HEK293T (cell line): Measurements from ENCODE around the gene PLA2R1.
A peak's percentile ranks its signal among the peaks of the same experiment; 100 is the strongest.

Experiments used
- CTCF ChIA-PET: fragments of 350-600 bp; formaldehyde crosslinking; extraction: SDS; loops from one replicate; lab custom pipeline; 2021; ENCODE audit warnings: antibody characterized with exemption, inconsistent platforms; lab: Yijun Ruan, JAX
- POLR2A ChIA-PET: fragments of 350-600 bp; formaldehyde crosslinking; extraction: SDS; loops from one replicate; lab custom pipeline; 2020; ENCODE audit warnings: antibody characterized with exemption, inconsistent platforms; lab: Yijun Ruan, JAX
- DNase-seq: peaks from one replicate; pipeline ENCODE4 v3.0.0; 2012; ENCODE audit warnings: mixed read lengths; ENCODE audit errors: extremely low spot score
- ARNT ChIP-seq: fragments of 450-650 bp; IDR thresholded peaks from 2 replicates; pipeline ENCODE4 v1.6.1; 2017; ENCODE audit warnings: mild to moderate bottlenecking
- BHLHE40 ChIP-seq: fragments of 450-650 bp; IDR thresholded peaks from 2 replicates; pipeline ENCODE4 v1.6.1; 2016; ENCODE audit warnings: mild to moderate bottlenecking, moderate library complexity, borderline replicate concordance
- CTBP1 ChIP-seq: fragments of 450-650 bp; IDR thresholded peaks from 2 replicates; pipeline ENCODE4 v1.6.1; 2016; ENCODE audit warnings: borderline replicate concordance
- ELF4 ChIP-seq: fragments of 450-650 bp; IDR thresholded peaks from 2 replicates; pipeline ENCODE4 v1.6.1; 2017; ENCODE audit warnings: antibody characterized with exemption
- FOXA1 ChIP-seq: fragments of 450-650 bp; IDR thresholded peaks from 2 replicates; pipeline ENCODE4 v1.6.1; 2016; ENCODE audit warnings: mild to moderate bottlenecking
- FOXK2 ChIP-seq: fragments of 450-650 bp; IDR thresholded peaks from 2 replicates; pipeline ENCODE4 v1.6.1; 2016; ENCODE audit warnings: mild to moderate bottlenecking
- FOXM1 ChIP-seq: fragments of 450-650 bp; IDR thresholded peaks from 2 replicates; pipeline ENCODE4 v1.6.1; 2017; ENCODE audit warnings: mild to moderate bottlenecking, borderline replicate concordance
- HDGF ChIP-seq: fragments of 450-650 bp; IDR thresholded peaks from 2 replicates; pipeline ENCODE4 v1.6.1; 2017; ENCODE audit warnings: antibody characterized with exemption, borderline replicate concordance
- L3MBTL2 ChIP-seq: fragments of 450-650 bp; conservative IDR thresholded peaks from 2 replicates; pipeline ENCODE4 v1.6.1; 2016; ENCODE audit warnings: mild to moderate bottlenecking
- LEF1 ChIP-seq: fragments of 450-650 bp; IDR thresholded peaks from 2 replicates; pipeline ENCODE4 v1.6.1; 2017; ENCODE audit warnings: mild to moderate bottlenecking, borderline replicate concordance
- NFRKB ChIP-seq: fragments of 450-650 bp; IDR thresholded peaks from 2 replicates; pipeline ENCODE4 v1.6.1; 2016; ENCODE audit warnings: mild to moderate bottlenecking, moderate library complexity
- PKNOX1 ChIP-seq: fragments of 450-650 bp; IDR thresholded peaks from 2 replicates; pipeline ENCODE4 v1.6.1; 2016
- SP1 ChIP-seq: fragments of 450-650 bp; IDR thresholded peaks from 2 replicates; pipeline ENCODE4 v1.6.1; 2017
- SUZ12 ChIP-seq: fragments of 450-650 bp; IDR thresholded peaks from 2 replicates; pipeline ENCODE4 v1.6.1; 2016; ENCODE audit warnings: mild to moderate bottlenecking
- TARDBP ChIP-seq: fragments of 450-650 bp; IDR thresholded peaks from 2 replicates; pipeline ENCODE4 v1.6.1; 2016
- ZNF384 ChIP-seq: fragments of 450-650 bp; IDR thresholded peaks from 2 replicates; pipeline ENCODE4 v1.6.1; 2016

Gene PLA2R1

GRCh38 chr2:160062292-160063005, at the start of gene PLA2R1:
PLA2R1 (minus strand) TSS chr2:160062615; CDS start chr2:160062403, 212 bp downstream.
- TF ChIP-seq ARNT (no peak), L3MBTL2 (no peak), ZNF384 (no peak), SUZ12 (no peak), BHLHE40 (no peak)
- POLR2A ChIA-PET = no interaction called here
- CTCF ChIA-PET = no interaction called here

GRCh38 chr2:160110674-160111239, 48.3 kb upstream of the PLA2R1 start:
- POLR2A ChIA-PET = no interaction called here
- TF ChIP-seq FOXK2 (no peak), ZNF384 (no peak), FOXM1 (no peak), ARNT (no peak), PKNOX1 (no peak), L3MBTL2 (no peak), HDGF (no peak), SUZ12 (no peak), BHLHE40 (no peak)
- CTCF ChIA-PET = interaction anchor here (0.5 to 1.3 kb wide), 6 partner anchors 19 to 883 kb away, joined by 3 to 5 read pairs (median 3); no protein-coding TSS in a partner anchor
- no peak for DNase-seq

More at GRCh38 chr2:160062292-160063005, at the start of gene PLA2R1:
- no peak for DNase-seq

- POLR2A ChIA-PET = no interaction called here
- peak; percentile 72 for DNase-seq
- CTCF ChIA-PET = interaction anchor here (0.5 to 1.3 kb wide), 7 partner anchors 19 to 883 kb away, joined by 3 to 5 read pairs (median 3); no protein-coding TSS in a partner anchor
- TF ChIP-seq SUZ12 (no peak), NFRKB (no peak), FOXA1 (no peak), TARDBP (no peak), ELF4 (no peak)
Measured at GRCh38 chr2:160109939-160110673, 47.7 kb upstream of the PLA2R1 start.

- TF ChIP-seq FOXM1 (no peak), NFRKB (no peak), HDGF (no peak), FOXA1 (no peak), CTBP1 (no peak), TARDBP (no peak), SP1 (no peak), ARNT (no peak), SUZ12 (no peak), BHLHE40 (no peak), LEF1 (no peak), L3MBTL2 (no peak), ELF4 (no peak), PKNOX1 (no peak), FOXK2 (no peak), ZNF384 (no peak)
- ChIA-PET POLR2A (no interaction called here), CTCF (interaction anchor here (0.6 to 1.3 kb wide), 4 partner anchors 18 to 884 kb away, joined by 3 to 4 read pairs (median 3); no protein-coding TSS in a partner anchor)
- no peak for DNase-seq
Measured at GRCh38 chr2:160109243-160109642, 46.8 kb upstream of the PLA2R1 start.

GRCh38 chr2:160108646-160109045, 46.2 kb upstream of the PLA2R1 start:
- no peak for TF ChIP-seq TARDBP
- ChIA-PET POLR2A (no interaction called here), CTCF (no interaction called here)
- no peak for DNase-seq

GRCh38 chr2:160105366-160105765, 43.0 kb upstream of the PLA2R1 start:
- CTCF ChIA-PET = no interaction called here
- TF ChIP-seq FOXA1 (no peak), ZNF384 (no peak), CTBP1 (no peak), SP1 (no peak), FOXK2 (no peak), LEF1 (no peak), TARDBP (no peak), ELF4 (no peak)
- POLR2A ChIA-PET = no interaction called here
- no peak for DNase-seq

- TF ChIP-seq PKNOX1 (no peak), CTBP1 (no peak), SP1 (no peak)
- ChIA-PET POLR2A (no interaction called here), CTCF (no interaction called here)
- DNase-seq = no peak
Measured at GRCh38 chr2:160104115-160104514, 41.7 kb upstream of the PLA2R1 start.
